CD4-positive, alpha-beta T cell treated with Interleukin-1 beta for 1 hour (primary cell): ENCODE data around the gene TUBGCP6.
A peak's percentile ranks its signal among the peaks of the same experiment; 100 is the strongest.
"Not testable (repeated sequence)": the region's sequence is repeated elsewhere in the genome, so short reads cannot be mapped to it uniquely, and the experiment has no call there.

ENCODE experiments used
- DNase-seq, 2 donors: peaks; one replicate each; pipeline ENCODE4 v3.0.0-alpha.2; 2020 to 2022

The TUBGCP6 gene

GRCh38 chr22:50179937-50180726 is 64.7 kb downstream of the TUBGCP6 start:
- no peak for DNase-seq

- DNase-seq: no peak
Measured at GRCh38 chr22:50178871-50179869, 65.7 kb downstream of the TUBGCP6 start.

DNA sequence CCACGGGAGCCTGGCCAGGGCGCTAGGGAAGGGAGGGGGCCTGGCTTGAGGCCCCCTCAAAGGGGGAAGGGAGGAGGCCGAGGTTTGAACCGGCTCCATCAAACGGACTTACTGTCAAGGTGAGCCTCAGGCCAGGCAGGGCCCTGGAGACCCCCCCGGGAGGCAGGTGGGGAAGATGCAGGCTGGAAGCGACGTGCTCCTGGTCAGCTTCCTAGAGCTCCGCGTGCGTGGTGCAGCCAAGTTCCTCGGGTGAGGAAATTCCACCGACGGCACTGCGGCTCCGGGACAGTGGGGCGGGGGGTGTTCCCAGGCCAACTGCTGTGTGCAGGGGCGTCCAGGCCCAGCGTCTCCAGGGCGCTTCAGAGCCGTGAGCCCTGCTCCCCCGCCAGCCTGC is 66.4 kb downstream of the TUBGCP6 start:
- no peak for DNase-seq

DNA sequence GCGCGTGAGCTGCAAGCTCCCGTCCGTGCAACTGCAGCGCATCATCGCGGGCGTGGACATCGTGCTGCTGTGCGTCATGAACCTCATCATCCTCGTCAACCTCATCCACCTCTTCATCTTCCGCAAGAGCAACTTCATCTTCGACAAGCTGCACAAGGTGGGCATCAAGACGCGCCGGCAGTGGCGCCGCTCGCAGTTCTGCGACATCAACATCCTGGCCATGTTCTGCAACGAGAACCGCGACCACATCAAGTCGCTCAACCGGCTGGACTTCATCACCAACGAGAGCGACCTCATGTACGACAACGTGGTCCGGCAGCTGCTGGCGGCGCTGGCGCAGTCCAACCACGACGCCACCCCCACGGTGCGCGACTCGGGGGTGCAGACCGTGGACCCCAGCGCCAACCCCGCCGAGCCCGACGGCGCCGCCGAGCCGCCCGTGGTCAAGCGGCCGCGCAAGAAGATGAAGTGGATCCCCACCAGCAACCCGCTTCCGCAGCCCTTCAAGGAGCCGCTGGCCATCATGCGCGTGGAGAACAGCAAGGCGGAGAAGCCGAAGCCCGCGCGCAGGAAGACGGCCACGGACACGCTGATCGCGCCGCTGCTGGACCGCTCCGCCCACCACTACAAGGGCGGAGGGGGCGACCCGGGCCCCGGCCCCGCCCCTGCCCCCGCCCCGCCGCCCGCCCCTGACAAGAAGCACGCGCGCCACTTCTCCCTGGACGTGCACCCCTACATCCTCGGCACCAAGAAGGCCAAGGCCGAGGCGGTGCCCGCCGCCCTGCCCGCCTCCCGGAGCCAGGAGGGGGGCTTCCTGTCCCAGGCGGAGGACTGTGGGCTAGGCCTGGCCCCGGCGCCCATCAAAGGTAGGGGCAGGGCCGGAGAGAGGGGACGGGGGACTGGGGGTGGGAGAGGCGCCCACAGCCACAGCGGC is 67.0 kb downstream of the TUBGCP6 start:
- no peak for DNase-seq

DNA sequence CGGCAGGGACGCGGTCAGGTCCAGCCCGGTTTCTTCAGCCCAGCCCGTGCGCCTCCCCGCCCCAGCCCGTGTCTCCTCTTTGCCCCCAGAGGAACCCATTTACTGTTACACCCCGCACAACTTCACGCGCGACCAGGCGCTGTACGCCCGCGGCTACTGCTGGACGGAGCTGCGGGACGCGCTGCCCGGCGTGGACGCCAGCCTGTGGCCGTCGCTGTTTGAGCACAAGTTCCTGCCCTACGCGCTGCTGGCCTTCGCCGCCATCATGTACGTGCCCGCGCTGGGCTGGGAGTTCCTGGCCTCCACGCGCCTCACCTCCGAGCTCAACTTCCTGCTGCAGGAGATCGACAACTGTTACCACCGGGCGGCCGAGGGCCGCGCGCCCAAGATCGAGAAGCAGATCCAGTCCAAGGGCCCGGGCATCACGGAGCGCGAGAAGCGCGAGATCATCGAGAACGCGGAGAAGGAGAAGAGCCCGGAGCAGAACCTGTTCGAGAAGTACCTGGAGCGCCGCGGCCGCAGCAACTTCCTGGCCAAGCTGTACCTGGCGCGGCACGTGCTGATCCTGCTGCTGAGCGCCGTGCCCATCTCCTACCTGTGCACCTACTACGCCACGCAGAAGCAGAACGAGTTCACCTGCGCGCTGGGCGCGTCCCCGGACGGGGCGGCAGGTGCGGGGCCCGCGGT is 67.8 kb downstream of the TUBGCP6 start:
- no peak for DNase-seq

DNA sequence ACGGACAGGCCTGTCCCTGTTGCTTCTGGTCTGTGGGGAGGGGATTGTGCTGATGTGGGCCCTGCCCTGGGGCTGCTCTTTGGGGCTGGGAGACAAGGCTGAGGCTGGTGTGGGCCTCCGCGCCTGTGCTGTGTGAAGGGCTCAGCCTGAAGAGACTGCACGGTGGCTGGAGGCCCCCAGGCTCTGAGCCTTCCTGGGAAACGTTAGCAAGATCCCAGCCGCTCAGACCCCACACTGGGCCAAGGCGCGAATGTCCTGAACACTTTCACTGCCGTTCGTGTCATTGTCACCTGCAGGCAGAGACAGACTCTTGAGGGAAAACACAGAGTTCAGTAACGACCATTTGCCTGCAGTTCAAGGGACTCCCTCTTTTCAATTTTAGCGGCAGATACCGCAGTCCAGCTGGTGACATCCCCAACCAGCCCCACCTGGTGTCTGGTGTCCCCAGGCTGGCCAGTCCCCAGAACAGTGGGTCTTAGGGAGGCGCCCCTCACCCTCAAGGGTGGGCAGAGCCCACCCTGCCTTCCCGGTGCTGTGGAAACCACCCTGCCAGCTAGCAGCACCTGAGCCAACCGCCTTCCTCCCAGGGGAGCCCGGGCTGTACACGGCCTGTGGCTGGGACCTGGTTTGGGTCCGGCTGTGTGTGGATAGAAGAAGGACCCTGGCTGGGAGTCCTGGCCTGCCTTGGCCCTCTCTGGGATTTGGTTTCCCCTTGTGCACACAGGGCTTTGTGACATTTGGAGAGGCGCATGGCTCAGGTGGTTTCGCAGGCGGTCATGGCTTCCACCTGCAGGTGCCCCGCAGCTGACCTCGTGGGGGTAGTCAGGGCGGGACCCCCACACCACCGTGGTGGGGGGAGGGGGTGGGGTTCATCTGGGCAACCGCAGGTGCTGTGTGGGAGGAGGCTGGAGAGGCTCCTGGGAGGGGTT is 68.6 kb downstream of the TUBGCP6 start:
- DNase-seq: no peak

- DNase-seq: no peak
Measured at GRCh38 chr22:50175191-50175461, 69.7 kb downstream of the TUBGCP6 start.

DNA sequence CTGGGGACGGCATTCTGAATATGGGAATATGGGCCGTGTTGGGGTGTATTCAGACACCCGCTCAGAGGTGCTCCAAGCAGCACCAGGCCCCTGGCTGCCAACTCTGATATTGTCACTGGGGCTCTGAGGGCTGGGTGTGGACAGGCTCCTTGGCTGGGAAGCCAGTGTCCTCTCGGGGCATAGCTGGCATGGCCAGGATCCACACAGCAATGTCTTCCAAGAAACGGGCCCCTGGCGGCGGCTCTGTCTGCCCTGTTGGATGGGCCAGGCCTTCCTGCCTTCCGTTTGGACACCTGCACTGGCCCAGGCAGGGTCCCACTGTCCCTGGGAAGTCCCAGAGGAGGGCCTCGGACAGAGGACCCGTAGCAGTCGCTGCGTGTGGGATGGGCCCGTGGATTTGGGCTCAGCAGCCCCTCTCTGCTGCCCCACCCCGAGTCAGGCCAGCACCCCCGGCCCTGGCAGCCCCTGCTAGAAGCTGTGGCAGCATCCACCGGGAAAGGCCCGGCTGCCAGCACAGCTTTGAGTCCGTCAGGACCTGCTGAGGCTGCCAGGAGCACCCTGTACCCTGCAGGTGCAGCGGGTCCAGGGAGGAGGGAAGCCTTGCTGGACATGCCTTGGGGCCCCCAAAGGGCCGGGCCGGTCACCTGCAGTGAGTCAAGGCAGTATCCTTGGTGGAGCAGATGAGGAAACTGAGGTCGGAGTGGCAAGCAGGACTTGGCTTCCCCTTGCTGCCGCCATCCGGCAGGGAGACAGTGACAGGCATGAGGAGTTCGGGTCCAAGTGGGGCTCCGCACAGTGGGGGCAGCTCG is 70.2 kb downstream of the TUBGCP6 start:
- DNase-seq: no peak

GRCh38 chr22:50173983-50174355 is 70.9 kb downstream of the TUBGCP6 start:
- no peak for DNase-seq

GRCh38 chr22:50173311-50173982 is 71.4 kb downstream of the TUBGCP6 start:
- DNase-seq: peak in 1 of 2 donors; percentile 44

DNA sequence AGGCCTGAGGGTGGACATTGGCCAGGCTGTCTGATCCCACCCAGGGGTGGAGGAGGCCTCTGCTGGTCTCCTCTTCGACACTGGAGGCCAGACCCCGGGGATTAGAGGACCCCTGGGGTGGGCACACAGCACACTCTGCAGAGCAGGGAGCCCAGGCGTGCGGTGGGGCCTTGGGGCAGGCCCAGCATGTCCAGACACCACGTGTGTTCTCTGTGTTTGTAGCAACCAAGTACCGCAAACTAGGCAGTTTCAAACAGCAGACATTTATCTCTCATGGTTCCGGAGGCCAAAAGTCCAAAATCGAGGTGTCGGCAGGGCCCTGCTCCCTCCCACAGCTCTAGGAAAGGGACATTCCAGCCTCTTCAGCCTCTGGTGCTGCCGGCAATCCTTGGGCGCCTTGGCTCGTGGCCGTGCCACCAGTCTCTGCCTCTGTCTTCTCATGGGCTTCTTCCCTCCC is 72.8 kb downstream of the TUBGCP6 start:
- DNase-seq: no peak

DNA sequence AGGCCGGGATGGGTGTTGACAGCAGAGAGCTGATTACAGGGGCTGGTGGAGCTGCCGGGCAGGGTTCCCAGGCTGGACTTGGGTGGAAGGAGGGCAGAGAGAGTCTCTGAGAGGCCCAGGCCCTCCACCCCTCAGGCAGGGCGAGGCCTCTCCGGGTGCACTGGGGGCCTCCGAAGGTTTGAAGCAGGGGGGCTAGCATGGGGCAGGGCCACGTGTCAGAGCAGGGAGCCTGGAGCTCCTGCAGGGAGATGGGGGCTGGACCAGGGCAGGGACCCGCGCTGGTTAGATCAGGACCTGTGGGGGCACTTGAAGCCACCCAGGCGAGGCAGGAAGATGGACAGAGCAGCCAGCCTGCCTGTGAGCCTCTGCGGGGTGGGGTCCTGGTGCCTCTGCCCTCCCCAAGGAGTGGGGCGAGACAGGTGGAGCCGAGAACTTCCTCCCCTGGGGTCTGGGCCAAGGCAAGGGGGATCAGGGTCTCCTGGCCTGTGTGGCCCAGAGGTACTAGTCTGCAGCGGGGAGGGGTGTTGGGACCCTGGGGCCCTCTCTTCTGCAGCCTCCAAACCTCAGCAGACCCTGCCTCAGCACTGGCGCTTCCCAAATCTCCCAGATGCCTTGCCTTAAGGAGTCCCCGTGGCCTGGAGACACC is 73.4 kb downstream of the TUBGCP6 start:
- DNase-seq: no peak

DNA sequence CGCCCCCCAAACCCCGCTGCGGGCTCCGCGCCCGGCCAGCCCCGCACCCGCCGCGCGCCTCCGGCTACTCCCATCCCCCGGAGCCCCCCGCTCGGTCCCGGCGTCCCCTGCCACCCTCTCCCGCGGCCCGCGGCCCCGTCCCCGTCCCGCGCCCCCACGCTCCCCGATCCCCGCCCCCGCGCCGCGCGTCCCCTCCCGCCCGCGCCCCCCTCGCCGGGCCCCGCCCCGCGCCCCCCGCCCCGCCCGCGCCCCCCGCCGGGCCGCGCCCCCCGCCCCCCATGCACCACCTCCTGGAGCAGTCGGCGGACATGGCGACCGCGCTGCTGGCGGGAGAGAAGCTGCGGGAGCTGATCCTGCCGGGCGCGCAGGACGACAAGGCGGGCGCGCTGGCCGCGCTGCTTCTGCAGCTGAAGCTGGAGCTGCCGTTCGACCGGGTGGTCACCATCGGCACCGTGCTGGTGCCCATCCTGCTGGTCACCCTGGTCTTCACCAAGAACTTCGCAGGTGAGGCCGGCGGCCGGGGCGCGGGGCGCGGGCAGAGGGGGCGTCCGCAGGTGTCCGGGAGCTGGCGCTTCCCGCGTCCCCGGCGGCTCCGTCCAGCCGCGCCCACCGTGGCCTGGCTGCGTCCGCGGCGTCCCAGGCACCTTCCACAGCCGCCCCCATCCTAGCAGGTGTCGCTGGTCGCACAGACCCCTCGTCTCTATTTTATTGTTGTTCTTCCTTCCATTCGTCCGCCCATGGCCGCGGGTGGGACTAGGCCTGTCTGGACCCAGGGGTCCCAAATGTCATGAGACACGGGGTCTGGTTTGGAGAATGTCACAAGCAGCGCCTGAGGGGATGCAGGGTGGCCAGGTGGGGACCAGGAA is 74.1 kb downstream of the TUBGCP6 start, which contains the start of gene PANX2:
Gene PANX2 (plus strand): TSS at position 279 of the 866 bp plus-strand sequence. CDS start 0 bp downstream, at position 279.
- DNase-seq: no peak

DNA sequence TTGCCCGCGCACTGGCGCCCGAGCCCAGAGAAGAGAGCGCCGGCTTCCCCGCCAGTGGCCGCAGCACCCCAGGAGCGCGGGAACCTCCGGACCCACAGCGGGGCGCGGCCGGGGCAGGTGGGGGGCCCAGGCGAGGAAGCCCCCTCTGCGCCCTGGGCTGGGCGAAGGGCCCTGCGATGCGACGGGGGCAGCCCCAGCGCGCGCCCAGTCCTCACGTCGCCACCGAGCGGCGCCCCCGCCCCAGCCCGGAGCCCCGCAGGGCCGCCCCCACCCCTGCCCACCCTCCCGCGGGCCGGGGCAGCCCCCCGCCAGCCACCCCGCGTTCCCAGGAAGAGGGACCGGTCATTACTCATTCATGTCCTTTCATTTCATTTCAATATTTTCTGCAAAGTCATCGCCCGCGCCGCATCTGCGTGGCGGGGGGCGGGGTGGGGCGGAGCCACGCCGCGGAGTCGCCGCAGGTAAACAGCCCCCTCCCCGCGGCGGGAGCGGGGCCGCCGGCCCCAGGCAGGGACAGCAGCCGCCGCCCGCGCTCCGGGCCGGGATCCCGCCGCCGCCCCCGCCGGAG is 75.0 kb downstream of the TUBGCP6 start:
- DNase-seq: peak; percentile 22 to 37

DNA sequence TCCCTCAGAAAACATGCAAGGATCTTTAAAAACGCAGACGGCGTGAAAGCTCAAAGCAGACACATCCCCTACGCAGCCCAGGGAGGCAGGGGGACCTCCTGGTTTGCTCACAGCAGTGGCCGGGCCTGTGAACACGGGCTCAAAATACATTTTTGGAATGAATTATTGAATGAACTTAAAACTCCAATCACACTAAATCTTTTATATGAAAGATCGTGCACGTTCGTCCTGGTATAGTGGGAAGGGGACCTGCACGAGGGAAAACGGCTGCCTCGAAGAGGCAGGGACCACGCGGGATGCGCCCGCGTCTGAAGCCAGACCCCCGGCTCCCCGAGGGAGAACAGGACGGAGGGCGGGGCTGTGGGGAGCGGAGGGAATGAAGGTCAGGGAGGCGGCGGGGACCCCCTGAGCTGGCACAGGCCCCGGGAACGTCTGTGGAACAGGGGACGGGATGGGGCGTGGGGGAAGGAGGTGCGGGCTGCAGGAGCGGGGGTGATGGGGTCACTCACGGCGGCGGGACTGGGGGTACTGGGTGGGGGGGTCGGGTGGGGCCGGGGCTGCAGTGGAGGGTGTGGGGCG is 75.6 kb downstream of the TUBGCP6 start:
- no peak for DNase-seq

DNA sequence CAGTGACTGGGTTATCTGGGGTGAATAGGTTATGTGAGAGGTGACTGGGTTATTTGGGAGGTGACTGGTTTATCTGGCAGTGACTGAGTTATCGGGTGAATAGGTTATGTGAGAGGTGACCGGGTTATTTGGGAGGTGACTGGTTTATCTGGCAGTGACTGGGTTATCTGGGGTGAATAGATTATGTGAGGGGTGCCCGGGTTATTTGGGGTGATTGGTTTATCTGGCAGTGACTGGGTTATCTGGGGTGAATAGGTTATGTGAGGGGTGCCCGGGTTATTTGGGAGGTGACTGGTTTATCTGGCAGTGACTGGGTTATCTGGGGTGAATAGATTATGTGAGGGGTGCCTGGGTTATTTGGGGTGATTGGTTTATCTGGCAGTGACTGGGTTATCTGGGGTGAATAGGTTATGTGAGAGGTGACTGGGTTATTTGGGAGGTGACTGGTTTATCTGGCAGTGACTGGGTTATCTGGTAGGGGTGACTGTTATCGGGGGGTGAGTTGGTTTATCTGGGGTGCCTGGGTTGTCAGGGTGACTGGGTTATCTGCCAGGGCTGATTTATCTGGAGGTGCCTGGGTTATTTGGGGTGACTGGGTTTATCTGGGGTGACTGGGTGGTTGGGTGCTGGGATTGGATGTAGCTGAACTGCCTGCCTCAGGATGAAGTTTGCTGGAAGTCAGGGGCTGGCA is 76.2 kb downstream of the TUBGCP6 start:
- not testable (repeated sequence) for DNase-seq
